ENCODE measurements around the gene SSR1.

DNA sequence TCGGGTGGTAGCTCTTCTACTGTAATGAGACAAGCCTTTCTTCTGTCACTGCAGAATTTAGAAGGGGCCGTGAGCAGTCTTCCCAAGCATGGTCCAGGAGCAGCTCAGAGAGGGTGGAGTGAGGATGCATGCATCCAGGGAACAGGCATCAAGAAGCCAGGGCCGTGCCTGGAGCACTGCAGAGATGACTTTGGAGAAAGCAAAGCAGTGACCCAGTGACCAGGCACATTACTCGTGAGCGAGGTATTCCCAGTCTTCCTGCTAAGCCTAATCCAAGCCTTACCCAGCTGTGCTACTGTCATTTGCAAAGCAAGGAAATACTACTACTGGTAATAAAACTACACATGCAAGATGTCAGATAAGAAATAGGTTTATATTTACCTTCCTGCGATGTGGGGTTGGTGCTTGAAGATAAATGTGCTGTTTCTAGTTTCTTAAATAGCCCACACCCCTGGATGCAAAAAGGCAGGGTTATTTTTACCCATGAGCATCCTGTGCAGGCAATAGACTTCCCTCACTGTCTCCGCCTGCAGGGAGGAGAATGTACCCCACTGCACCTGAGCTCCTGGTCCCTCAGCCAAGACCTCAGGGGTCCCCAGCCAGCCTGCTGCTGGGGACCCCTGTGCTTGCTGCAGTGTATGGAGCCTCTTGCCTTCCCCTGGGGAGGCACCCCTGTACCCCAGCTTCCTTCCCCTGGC is 62.9 kb downstream of the SSR1 start:
- TF ChIP-seq POLR2A (IDR thresholded peaks at IDR 0.05) (no peak), POLR2AphosphoS5 (IDR thresholded peaks at IDR 0.05) (no peak)
- TF ChIP-seq, protein P1, sequence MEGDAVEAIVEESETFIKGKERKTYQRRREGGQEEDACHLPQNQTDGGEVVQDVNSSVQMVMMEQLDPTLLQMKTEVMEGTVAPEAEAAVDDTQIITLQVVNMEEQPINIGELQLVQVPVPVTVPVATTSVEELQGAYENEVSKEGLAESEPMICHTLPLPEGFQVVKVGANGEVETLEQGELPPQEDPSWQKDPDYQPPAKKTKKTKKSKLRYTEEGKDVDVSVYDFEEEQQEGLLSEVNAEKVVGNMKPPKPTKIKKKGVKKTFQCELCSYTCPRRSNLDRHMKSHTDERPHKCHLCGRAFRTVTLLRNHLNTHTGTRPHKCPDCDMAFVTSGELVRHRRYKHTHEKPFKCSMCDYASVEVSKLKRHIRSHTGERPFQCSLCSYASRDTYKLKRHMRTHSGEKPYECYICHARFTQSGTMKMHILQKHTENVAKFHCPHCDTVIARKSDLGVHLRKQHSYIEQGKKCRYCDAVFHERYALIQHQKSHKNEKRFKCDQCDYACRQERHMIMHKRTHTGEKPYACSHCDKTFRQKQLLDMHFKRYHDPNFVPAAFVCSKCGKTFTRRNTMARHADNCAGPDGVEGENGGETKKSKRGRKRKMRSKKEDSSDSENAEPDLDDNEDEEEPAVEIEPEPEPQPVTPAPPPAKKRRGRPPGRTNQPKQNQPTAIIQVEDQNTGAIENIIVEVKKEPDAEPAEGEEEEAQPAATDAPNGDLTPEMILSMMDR (IDR thresholded peaks at IDR 0.05), result no peak
